Measurements from ENCODE around the gene NLRP2B. TPM values are rescaled to one million over a fixed set of nuclear protein-coding genes. Genes with fewer than 3 reads are reported as not detected.
"Not testable (repeated sequence)": the region's sequence is repeated elsewhere in the genome, so short reads cannot be mapped to it uniquely, and the experiment has no call there.

Gene NLRP2B
- polyA plus RNA-seq, 1 donor (not counting 4 experiments of a cell fraction or from before 2014, with no cell fraction given), result not detected

DNA sequence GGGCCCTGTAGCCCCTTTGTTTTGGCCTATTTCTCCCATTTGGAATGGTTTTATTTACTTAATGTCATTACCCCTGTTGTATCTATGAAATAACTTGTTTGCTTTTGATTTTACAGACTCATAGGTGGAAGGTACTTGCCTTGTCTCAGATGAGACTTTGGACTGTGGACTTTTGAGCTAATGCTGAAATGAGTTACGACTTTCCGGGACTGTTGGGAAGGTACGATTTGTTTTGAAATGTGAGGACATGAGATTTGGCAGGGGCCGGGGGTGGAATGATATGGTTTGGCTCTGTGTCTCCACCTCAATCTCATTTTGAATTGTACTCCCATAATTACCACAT is 39.4 kb downstream of the NLRP2B start:
- Histone ChIP-seq H3K4me3 (ENCODE audit: control insufficient read depth in 2 of 3, extremely low read depth in 1 of 3, insufficient read depth in 2 of 3, low read depth in 1 of 3, low read length in 3 of 3) (no peak overlapping the region), H3K9ac (ENCODE audit: control insufficient read depth, extremely low read depth, insufficient read depth, low read length) (no peak overlapping the region), H3K9me3 (ENCODE audit: control insufficient read depth, low read depth, low read length) (no peaks in the 10 kb centered on the region), H3K9me1 (ENCODE audit: control insufficient read depth, extremely low read depth, insufficient read depth, low read length) (no peaks in the 10 kb centered on the region), H3K4me1 (ENCODE audit: control insufficient read depth, extremely low read depth, insufficient read depth, low read length) (no peaks in the 10 kb centered on the region), H4K20me1 (ENCODE audit: control insufficient read depth, extremely low read depth, insufficient read depth, low read length) (no peaks in the 10 kb centered on the region), H2AFZ (ENCODE audit: control insufficient read depth, low read length) (no peak overlapping the region), H3K4me2 (ENCODE audit: control insufficient read depth, extremely low read depth, insufficient read depth, low read depth, low read length) (no peak overlapping the region), H3K79me2 (ENCODE audit: control insufficient read depth, insufficient read depth, low read length) (no peaks in the 10 kb centered on the region), H3K27me3 (ENCODE audit: control insufficient read depth, extremely low read depth, insufficient read depth, low read length) (no peaks in the 10 kb centered on the region), H3K27ac (ENCODE audit: control insufficient read depth, insufficient read depth, low read length) (no peak overlapping the region), H3K36me3 (ENCODE audit: control insufficient read depth in 2 of 2, extremely low read depth in 1 of 2, insufficient read depth in 2 of 2, low read length in 2 of 2) (no peaks in the 10 kb centered on the region)
- FAIRE-seq (no peak), DNase-seq (ENCODE audit: low read depth, low spot score) (no peak)
- TF ChIP-seq, protein P1, sequence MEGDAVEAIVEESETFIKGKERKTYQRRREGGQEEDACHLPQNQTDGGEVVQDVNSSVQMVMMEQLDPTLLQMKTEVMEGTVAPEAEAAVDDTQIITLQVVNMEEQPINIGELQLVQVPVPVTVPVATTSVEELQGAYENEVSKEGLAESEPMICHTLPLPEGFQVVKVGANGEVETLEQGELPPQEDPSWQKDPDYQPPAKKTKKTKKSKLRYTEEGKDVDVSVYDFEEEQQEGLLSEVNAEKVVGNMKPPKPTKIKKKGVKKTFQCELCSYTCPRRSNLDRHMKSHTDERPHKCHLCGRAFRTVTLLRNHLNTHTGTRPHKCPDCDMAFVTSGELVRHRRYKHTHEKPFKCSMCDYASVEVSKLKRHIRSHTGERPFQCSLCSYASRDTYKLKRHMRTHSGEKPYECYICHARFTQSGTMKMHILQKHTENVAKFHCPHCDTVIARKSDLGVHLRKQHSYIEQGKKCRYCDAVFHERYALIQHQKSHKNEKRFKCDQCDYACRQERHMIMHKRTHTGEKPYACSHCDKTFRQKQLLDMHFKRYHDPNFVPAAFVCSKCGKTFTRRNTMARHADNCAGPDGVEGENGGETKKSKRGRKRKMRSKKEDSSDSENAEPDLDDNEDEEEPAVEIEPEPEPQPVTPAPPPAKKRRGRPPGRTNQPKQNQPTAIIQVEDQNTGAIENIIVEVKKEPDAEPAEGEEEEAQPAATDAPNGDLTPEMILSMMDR (optimal IDR thresholded peaks at IDR 0.05 in 1 of 3, IDR thresholded peaks at IDR 0.05 in 1 of 3, conservative IDR thresholded peaks at IDR 0.05 in 1 of 3; ENCODE audit: extremely low read depth in 1 of 3, insufficient read depth in 2 of 3, low read length in 3 of 3), result no peak
- TF ChIP-seq EZH2 (IDR thresholded peaks at IDR 0.05; ENCODE audit: low read length), result no peak
- dilution Hi-C loops (cut with MboI; ENCODE audit: extremely low pct_ligation_motif_present, low sequenced_read_pairs), result no loop called here

- H3K27ac ChIP-seq (ENCODE audit: control insufficient read depth, insufficient read depth, low read length); DNase-seq (ENCODE audit: low read depth, low spot score); H3K9me1 ChIP-seq (ENCODE audit: control insufficient read depth, extremely low read depth, insufficient read depth, low read length); H3K4me1 ChIP-seq (ENCODE audit: control insufficient read depth, extremely low read depth, insufficient read depth, low read length); H2AFZ ChIP-seq (ENCODE audit: control insufficient read depth, low read length); H3K9ac ChIP-seq (ENCODE audit: control insufficient read depth, extremely low read depth, insufficient read depth, low read length); H3K4me3 ChIP-seq (ENCODE audit: control insufficient read depth in 2 of 3, extremely low read depth in 1 of 3, insufficient read depth in 2 of 3, low read depth in 1 of 3, low read length in 3 of 3); H3K9me3 ChIP-seq (ENCODE audit: control insufficient read depth, low read depth, low read length); H3K27me3 ChIP-seq (ENCODE audit: control insufficient read depth, extremely low read depth, insufficient read depth, low read length); FAIRE-seq; H3K36me3 ChIP-seq (ENCODE audit: control insufficient read depth in 2 of 2, extremely low read depth in 1 of 2, insufficient read depth in 2 of 2, low read length in 2 of 2); H3K79me2 ChIP-seq (ENCODE audit: control insufficient read depth, insufficient read depth, low read length); H3K4me2 ChIP-seq (ENCODE audit: control insufficient read depth, extremely low read depth, insufficient read depth, low read depth, low read length); H4K20me1 ChIP-seq (ENCODE audit: control insufficient read depth, extremely low read depth, insufficient read depth, low read length); dilution Hi-C loops (cut with MboI; ENCODE audit: extremely low pct_ligation_motif_present, low sequenced_read_pairs): not testable (repeated sequence)
Observed at GRCh38 chrX:57629438-57629837, 50.6 kb downstream of the NLRP2B start.

Other genes starting within 250 kb of the NLRP2B start
- gene ZXDB, start 88.2 kb downstream of the NLRP2B start, polyA plus RNA-seq, result 4.8 to 6.4 TPM (median 5.0 TPM) in 3 replicates
- 1.1 to 1.5 TPM (median 1.2 TPM) in 3 replicates for gene ZXDA, start 230.2 kb upstream of the NLRP2B start, polyA plus RNA-seq